SJSA1 (cell line): ENCODE measurements around the gene PRKX. TPM values are rescaled to one million over a fixed set of nuclear protein-coding genes. Genes with fewer than 3 reads are reported as not detected.
"Not testable (repeated sequence)": the region's sequence is repeated elsewhere in the genome, so short reads cannot be mapped to it uniquely, and the experiment has no call there.

Source experiments
- DNase-seq, 2 experiments: peaks; one replicate each; pipeline ENCODE4 v3.0.0-alpha.2; 2015 to 2020; ENCODE audit warnings: low spot score in 2 of 2, low read depth in 1 of 2
- H3K27ac ChIP-seq: fragments of 250-450 bp; sonication (Bioruptor Pico); 2 replicates; pipeline ENCODE4 v1.5.1; 2020; ENCODE audit warnings: mild to moderate bottlenecking, moderate library complexity
- H3K27me3 ChIP-seq: fragments of 250-450 bp; sonication (Bioruptor Pico); replicated peaks from 2 replicates; pipeline ENCODE4 v1.5.1; 2020; ENCODE audit warnings: mild to moderate bottlenecking, moderate library complexity
- H3K36me3 ChIP-seq: fragments of 250-450 bp; sonication (Bioruptor Pico); 2 replicates; pipeline ENCODE4 v1.5.1; 2020; ENCODE audit warnings: mild to moderate bottlenecking
- H3K4me1 ChIP-seq: fragments of 250-450 bp; sonication (Bioruptor Pico); replicated peaks from 2 replicates; pipeline ENCODE4 v1.6.1; 2021; ENCODE audit warnings: mild to moderate bottlenecking
- H3K4me3 ChIP-seq: fragments of 250-450 bp; sonication (Bioruptor Pico); 2 replicates; pipeline ENCODE4 v1.5.1; 2020; ENCODE audit warnings: mild to moderate bottlenecking
- H3K9me3 ChIP-seq: fragments of 250-450 bp; sonication (Bioruptor Pico); replicated peaks from 2 replicates; pipeline ENCODE4 v1.5.1; 2020; ENCODE audit warnings: mild to moderate bottlenecking
- total RNA-seq: library from RNA; depleted of rRNA; stranded (reverse); fragments of >200 nt; shearing (Covaris generic); gene quantifications from 2 replicates; pipeline ENCODE4 v1.2.3, GENCODE V29; 2014

Gene PRKX
- total RNA-seq, 1 experiment from 2014 or later, result 8.3 TPM

DNA sequence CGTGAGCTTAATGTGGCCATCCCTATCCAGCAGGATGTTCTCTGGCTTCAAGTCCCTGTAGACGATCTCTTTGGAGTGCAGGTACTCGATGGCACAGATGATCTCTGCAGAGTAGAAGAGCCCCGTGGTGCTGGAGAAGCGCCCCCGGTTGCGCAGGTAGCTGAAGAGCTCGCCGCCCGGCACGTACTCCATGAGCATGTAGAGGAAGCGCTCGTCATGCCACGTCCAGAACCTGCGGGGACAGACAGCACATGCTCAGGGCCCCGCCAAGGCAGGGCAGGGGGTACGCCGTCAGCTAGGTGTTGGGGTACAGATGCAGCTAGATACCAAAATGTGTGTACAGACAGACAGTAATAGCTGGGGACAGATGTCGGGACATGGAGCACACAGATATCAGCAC lies 58.3 kb downstream of the PRKX start:
- H3K27ac ChIP-seq, result no peak overlapping the region
- H3K4me3 ChIP-seq, result no peak overlapping the region
- H3K4me1 ChIP-seq, result no peaks in the 10 kb centered on the region
- no peaks in the 10 kb centered on the region for H3K9me3 ChIP-seq
- no peaks in the 10 kb centered on the region for H3K36me3 ChIP-seq
- DNase-seq, result no peak
- no peaks in the 10 kb centered on the region for H3K27me3 ChIP-seq

DNA sequence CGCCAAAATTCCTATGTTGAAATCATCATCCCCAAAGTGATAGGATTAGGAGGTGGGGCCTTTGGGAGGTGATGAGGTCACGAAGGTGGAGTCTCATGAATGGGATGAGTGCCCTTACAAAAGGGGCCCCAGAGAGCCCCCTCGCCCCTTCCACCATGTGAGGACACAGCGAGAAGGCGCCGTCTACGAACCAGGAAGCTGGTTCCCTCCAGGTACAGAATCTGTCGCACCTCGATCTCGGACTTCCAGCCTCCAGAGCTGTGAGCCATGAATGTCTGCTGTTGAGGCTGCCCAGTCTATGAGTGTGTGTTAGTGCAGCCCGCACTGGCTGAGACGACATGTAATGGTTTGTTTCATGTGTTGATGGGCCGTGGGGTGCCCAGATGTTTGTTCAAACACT lies 60.3 kb downstream of the PRKX start:
- Histone ChIP-seq H3K9me3 (no peaks in the 10 kb centered on the region), H3K27me3 (no peaks in the 10 kb centered on the region), H3K36me3 (no peaks in the 10 kb centered on the region), H3K4me3 (no peak overlapping the region), H3K27ac (no peak overlapping the region), H3K4me1 (no peaks in the 10 kb centered on the region)
- DNase-seq, result no peak

DNA sequence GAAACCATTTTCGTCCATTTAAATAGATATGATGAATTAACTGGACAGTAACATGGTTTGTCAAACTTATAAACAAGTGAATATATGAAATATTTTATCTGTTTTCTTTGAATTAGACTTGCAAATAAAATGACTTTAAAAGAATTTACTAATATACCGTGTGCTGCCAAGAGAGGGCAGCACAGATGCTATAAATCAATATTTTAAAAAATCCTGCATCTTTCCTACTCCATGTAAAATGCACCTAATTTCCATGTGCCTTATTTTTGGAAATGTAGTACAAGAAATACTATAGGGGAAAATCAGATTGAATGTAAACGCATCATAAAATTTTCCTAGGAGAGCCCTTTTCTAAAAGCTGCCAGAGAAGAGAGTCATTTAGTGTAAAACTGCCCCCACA lies 62.2 kb downstream of the PRKX start:
- DNase-seq, result peak in 1 of 2 experiments; percentile 9
- H3K9me3 ChIP-seq, result no peaks in the 10 kb centered on the region
- no peaks in the 10 kb centered on the region for H3K4me1 ChIP-seq
- no peaks in the 10 kb centered on the region for H3K36me3 ChIP-seq
- H3K27me3 ChIP-seq, result no peaks in the 10 kb centered on the region
- no peak overlapping the region for H3K27ac ChIP-seq
- H3K4me3 ChIP-seq, result no peak overlapping the region

DNA sequence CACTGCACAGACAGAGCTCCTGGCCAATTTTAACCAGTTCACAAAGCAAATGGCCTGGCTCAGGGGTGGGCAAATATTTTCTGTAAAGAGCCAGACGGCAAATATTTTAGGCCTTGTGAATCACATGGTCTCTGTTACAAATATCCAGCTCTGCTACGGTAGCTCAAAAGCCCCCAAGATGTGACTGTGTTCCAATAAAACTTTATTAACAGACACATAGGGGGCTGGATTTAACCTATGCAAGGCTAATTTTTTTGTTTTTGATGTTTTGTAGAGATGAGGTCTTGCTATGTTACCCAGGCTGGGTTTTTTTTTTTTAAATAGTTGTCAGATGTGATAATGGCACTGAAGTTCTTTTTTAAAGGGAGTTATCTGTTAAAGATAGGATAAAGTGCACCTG lies 65.4 kb downstream of the PRKX start:
- H3K4me3 ChIP-seq, result no peak overlapping the region
- no peak for DNase-seq
- H3K36me3 ChIP-seq, result no peaks in the 10 kb centered on the region
- no peak overlapping the region for H3K27ac ChIP-seq
- no peaks in the 10 kb centered on the region for H3K27me3 ChIP-seq
- H3K9me3 ChIP-seq, result no peaks in the 10 kb centered on the region
- H3K4me1 ChIP-seq, result no peaks in the 10 kb centered on the region

DNA sequence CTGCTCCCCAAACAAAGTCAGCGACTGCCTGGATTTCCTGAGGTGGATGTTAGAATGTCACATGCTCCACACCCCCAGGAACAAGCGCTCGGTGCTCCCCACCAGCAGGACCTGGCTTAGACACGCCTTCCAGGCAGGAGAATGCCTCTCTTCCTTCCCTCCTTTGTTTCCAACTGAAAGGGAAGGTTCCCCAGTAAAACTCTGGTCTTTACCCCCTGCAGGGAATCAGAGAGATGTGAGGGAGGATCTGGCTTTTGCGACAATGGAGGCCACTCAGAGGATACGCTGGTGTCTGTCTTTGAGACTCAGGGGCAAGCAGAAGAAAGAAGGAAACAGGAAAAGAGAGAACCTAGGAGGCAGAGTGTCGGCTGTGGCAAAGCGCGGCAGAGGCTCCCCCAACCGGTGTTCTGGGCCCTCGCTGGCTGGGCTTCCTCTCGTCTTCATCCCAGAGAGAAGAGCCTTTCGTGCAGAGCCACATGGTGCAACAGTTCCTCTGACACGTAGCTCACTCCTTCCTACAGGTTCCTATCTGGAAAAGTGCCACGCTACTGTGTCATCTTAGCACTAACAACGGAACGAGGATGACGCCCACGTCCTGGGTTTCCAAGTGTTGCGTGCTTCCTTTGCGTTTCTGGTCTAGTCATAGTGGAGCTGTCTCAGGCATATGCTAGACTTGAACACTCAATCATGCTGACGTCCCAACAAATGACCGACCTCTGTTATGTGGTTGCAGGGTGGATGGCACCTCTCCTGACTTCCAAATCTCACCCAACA lies 73.4 kb downstream of the PRKX start:
- H3K4me1 ChIP-seq, H3K36me3 ChIP-seq, H3K9me3 ChIP-seq, DNase-seq, H3K27me3 ChIP-seq, H3K27ac ChIP-seq, H3K4me3 ChIP-seq: not testable (repeated sequence)

DNA sequence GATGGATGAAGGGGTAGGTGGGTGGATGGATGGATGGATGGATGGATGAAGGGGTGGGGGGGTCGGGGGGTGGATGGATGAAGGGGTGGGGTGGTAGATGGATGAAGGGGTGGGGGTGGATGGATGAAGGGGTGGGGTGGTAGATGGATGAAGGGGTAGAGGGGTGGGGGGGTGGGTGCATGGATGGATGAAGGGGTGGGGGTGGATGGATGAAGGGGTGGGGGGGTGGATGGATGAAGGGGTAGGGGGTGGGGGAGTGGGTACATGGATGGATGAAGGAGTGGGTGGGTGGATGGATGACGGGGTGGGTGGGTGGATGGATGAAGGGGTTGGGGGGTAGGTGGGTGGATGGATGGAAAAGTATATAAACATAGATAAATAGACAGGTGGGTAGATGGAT lies 74.2 kb downstream of the PRKX start:
- no peaks in the 10 kb centered on the region for H3K9me3 ChIP-seq
- H3K27me3 ChIP-seq, result no peaks in the 10 kb centered on the region
- H3K27ac ChIP-seq, result no peak overlapping the region
- H3K4me3 ChIP-seq, result no peak overlapping the region
- no peaks in the 10 kb centered on the region for H3K4me1 ChIP-seq
- DNase-seq, result no peak
- H3K36me3 ChIP-seq, result no peaks in the 10 kb centered on the region

DNA sequence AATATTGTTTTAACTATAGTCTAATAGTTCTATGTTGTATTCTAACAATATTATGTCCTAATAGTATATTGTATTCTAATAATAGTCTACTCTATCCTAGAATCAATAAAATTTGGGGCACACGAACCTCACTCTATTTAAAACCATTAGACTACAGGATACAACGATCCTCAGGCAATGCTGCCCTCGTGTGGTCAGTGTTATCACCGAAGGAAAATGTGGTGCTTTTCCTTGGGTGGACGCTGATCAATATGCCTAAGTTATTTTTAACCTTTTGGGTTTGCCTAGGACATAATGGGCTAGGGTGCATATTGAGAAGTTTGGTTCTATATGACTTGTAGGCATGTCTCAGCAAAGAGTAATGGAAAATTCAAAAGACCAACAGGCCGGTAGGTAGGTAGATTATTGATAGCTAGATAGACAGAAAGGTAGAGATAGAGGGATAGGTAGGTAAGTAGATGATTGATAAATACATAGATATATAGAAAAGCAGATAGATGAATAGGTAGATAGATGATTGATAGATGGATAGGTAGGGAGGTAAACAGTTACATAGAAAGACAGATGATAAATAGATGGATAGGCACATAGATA lies 75.1 kb downstream of the PRKX start:
- no peaks in the 10 kb centered on the region for H3K27me3 ChIP-seq
- no peaks in the 10 kb centered on the region for H3K36me3 ChIP-seq
- no peaks in the 10 kb centered on the region for H3K4me1 ChIP-seq
- H3K9me3 ChIP-seq, result no peaks in the 10 kb centered on the region
- no peak overlapping the region for H3K27ac ChIP-seq
- H3K4me3 ChIP-seq, result no peak overlapping the region
- peak in 1 of 2 experiments; percentile 16 for DNase-seq

DNA sequence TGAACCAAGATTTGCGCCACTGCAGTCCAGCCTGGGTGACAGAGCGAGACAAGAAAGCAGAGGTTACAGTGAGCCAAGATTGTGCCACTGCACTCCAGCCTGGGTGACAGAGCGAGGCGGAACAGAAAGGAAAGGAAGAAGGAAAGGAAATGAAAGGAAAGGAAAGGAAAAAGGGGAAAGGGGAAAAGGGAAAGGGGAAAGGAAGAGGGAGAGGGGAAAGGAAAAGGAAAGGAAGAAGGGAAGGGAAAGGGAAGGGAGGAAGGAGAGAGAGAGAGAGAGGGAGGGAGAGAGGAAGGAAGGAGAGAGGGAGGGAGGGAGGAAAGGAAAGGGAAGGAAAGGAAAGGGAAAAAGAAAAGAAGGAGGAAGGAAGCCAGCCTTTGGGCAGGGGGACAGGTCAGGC lies 76.6 kb downstream of the PRKX start:
- H3K36me3 ChIP-seq, result no peaks in the 10 kb centered on the region
- no peak overlapping the region for H3K27ac ChIP-seq
- no peaks in the 10 kb centered on the region for H3K9me3 ChIP-seq
- H3K4me1 ChIP-seq, result no peaks in the 10 kb centered on the region
- no peak overlapping the region for H3K4me3 ChIP-seq
- no peaks in the 10 kb centered on the region for H3K27me3 ChIP-seq
- no peak for DNase-seq

DNA sequence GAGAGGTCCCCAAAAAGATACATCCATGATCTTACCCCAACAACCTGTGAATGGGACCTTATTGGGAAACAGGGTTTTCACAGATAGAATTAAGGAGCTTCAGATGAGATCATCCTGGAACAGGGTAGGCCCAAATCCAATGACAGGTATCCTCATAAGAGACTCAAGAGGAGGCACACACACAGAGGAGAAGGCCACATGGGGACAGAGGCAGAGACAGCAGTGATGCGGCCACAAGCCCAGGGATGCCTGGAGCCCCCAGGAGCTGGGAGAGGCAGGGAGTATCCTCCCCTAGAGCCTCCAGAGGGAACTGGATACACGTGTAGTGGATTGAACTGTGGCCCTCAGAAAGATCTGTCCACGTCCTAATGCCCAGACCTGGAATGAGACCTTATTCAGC lies 82.3 kb downstream of the PRKX start:
- no peak for DNase-seq
- H3K4me3 ChIP-seq, result no peak overlapping the region
- no peaks in the 10 kb centered on the region for H3K4me1 ChIP-seq
- no peaks in the 10 kb centered on the region for H3K9me3 ChIP-seq
- no peaks in the 10 kb centered on the region for H3K27me3 ChIP-seq
- H3K27ac ChIP-seq, result no peak overlapping the region
- no peaks in the 10 kb centered on the region for H3K36me3 ChIP-seq

DNA sequence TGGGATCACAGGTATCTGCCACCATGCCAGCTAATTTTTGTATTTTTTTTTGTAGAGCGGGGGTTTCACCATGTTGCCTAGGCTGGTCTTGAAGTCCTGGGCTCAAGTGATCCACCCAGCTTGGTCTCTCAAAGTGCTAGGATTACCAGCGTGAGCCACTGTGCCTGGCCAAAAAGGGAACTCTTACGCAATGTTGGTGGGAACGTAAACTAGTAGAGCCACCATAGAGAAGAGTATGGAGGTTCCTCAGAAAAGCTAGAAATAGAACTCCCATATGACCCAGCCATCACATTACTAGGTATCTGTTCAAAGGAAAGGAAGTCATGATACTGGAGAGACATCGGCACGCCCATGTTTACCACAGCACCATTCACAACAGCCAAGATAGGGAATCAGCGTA lies 85.9 kb downstream of the PRKX start:
- no peaks in the 10 kb centered on the region for H3K27me3 ChIP-seq
- no peaks in the 10 kb centered on the region for H3K4me1 ChIP-seq
- no peaks in the 10 kb centered on the region for H3K9me3 ChIP-seq
- H3K27ac ChIP-seq, result no peak overlapping the region
- no peaks in the 10 kb centered on the region for H3K36me3 ChIP-seq
- DNase-seq, result no peak
- no peak overlapping the region for H3K4me3 ChIP-seq

DNA sequence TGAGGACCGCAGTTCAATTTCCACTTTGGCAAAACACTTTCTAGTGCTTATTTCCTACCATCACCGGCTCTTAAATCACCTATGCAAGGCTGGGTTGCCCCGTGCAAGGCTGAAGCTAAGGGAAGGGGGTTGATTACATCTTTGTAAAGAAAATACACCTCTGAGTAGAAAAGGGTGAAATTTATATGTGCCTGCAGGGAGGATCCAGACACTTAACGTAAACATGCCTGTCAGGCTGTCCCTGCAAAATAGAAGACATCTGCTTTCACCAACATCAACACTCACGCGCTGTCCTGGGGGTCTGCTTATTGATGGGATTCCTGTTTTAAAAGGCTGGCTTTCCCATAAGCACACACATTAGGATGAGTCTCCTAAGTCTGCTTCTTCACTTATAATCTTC lies 92.0 kb downstream of the PRKX start:
- Histone ChIP-seq H3K27me3 (no peaks in the 10 kb centered on the region), H3K27ac (no peak overlapping the region), H3K4me3 (no peak overlapping the region), H3K9me3 (no peaks in the 10 kb centered on the region), H3K4me1 (no peaks in the 10 kb centered on the region), H3K36me3 (no peaks in the 10 kb centered on the region)
- no peak for DNase-seq

DNA sequence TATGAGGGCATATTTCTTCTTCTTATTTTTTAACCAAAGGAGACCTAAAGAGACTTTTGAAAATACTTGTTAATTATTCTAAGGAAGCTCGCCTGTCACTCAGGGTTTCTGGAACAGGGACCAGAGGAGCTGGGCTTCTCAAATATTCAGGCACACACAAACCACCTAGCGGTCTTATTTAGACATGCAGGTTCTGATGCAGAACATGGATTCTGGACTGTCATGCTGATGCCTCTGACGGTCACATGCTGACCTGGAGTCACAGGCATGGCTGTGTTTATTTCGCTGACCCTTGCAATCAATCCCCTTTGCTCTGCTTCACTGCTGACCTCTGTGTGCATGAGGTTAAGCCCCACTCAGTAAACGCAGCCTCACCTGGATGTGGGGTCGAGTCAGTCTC lies 101.7 kb downstream of the PRKX start:
- H3K27me3 ChIP-seq, DNase-seq, H3K9me3 ChIP-seq, H3K27ac ChIP-seq, H3K4me3 ChIP-seq, H3K36me3 ChIP-seq, H3K4me1 ChIP-seq: not testable (repeated sequence)

DNA sequence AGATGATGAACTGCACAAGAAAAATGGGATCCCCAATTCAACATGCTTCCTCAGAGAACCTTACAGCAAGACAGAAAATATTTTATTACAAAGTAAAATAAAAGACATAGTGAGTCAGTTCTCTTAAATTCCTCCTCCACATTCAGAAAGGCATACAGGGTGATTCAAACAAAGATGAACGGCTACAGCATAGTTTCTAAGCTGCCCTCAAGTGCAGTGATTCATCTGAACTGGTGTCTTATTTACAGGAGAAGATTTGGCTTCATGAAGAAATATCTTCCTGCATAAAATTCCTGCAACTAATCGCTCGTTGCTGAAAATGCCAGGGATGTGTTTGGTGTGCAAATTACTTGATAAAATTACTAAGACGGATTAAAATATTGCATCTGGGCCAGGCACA lies 103.6 kb downstream of the PRKX start:
- Histone ChIP-seq H3K4me1 (no peaks in the 10 kb centered on the region; the same call in 1 of the 2 replicates), H3K27ac (no peak overlapping the region), H3K27me3 (no peaks in the 10 kb centered on the region), H3K36me3 (no peaks in the 10 kb centered on the region), H3K9me3 (no peaks in the 10 kb centered on the region), H3K4me3 (no peak overlapping the region)
- DNase-seq, result peak in 1 of 2 experiments; percentile 8

DNA sequence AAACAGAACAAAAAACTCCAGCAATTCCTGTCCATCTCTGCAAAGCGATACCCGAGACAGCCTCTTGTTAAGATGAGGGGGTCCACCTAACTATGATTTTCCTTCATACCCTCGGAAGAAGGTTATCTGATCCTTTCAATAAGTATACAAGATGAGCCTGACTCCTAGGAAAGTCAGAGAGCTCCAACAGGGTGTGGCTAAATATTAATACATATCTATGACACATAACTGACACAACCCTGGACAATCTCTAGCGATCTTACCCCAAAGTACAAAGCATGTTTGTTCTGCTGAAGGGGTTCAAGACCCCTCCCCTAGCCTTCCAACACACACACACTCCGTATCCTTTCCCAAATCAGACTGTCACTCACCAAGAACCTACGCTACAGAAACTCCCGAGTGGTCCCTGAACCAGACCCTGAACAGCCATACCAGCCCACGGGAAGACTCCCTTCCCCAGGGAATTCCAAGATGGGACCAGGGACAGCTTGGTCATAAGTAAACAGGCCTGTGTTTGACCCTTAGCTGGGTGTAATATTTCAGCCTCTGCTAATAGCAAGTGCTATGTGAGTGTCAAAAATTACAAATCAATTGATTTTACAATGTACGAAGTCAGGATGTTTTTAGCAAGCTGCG lies 110.3 kb downstream of the PRKX start:
- Histone ChIP-seq H3K4me1 (no peaks in the 10 kb centered on the region), H3K4me3 (no peak overlapping the region), H3K9me3 (no peaks in the 10 kb centered on the region), H3K27ac (no peak overlapping the region), H3K36me3 (no peaks in the 10 kb centered on the region), H3K27me3 (no peaks in the 10 kb centered on the region)
- no peak for DNase-seq
